ENCODE measurements around the gene RSRC1. TPM values are rescaled to one million over a fixed set of nuclear protein-coding genes. Genes with fewer than 3 reads are reported as not detected.

Gene RSRC1
- total and polyA plus RNA-seq, 3 experiments from 2014 or later: 32.9 to 43.3 (median 35.4) TPM

DNA sequence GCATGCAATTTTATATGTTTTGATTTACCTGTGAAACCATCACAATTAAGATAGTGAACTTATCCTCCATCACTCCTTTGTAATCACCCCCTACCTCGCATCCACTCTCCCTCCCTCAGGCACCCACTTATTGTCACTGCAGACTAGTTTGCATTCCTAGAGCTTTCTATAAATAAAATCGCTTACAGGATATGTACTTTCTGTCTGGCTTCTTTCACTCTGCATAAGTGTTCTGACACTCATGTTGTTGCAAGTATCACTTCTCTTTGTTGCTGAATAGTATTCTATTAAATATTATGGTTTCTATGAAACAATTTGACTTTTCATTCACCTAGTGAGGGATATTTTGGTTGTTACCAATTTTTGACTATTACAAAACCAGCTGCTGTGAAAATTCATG is 139.3 kb downstream of the RSRC1 start:
- Mint-ChIP-seq H3K27ac (no peak overlapping the region), H3K36me3 (peaks cover 28 to 91% (median 56%) of the 10 kb centered on the region in 3 donors)
- CTCF ChIA-PET: no interaction called here

DNA sequence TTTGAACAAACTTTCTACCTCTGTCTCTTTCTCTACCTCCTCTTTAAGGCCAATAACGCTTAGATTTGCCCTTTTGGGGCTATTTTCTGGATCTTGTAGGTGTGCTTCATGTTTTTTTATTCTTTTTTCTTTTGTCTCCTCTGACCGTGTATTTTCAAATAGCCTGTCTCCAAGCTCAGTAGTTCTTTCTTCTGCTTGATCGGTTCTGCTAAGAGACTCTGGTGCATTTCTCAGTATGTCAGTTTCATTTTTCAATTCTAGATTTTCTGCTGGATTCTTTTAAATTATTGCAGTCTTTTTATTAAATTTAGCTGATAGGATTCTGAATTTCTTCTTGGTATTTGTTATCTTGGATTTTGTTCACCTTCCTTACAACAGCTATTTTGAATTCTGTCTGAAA is 148.7 kb downstream of the RSRC1 start:
- Mint-ChIP-seq H3K36me3 (peaks cover 31 to 82% (median 40%) of the 10 kb centered on the region in 3 donors), H3K9me3 (peaks cover 17 to 75% (median 22%) of the 10 kb centered on the region in 5 donors), H3K27ac (no peak overlapping the region), H3K4me3 (no peak overlapping the region), H3K27me3 (no peaks in the 10 kb centered on the region), H3K4me1 (peaks cover 5 to 21% (median 9%) of the 10 kb centered on the region in 3 donors)
- no peak for DNase-seq
- H3K27ac ChIP-seq (ENCODE audit: low read depth, low read length): no peak overlapping the region
- H3K27me3 ChIP-seq (ENCODE audit: insufficient read depth, low read length, poor library complexity, severe bottlenecking): no peaks in the 10 kb centered on the region
- no peaks in the 10 kb centered on the region for H3K36me3 ChIP-seq (ENCODE audit: insufficient read depth, low read length)
- no peak overlapping the region for H3K4me3 ChIP-seq (ENCODE audit: low read length)
- H3K4me1 ChIP-seq (ENCODE audit: insufficient read depth, low read length): no peaks in the 10 kb centered on the region
- no peaks in the 10 kb centered on the region for H3K9me3 ChIP-seq (ENCODE audit: low read length)
- POLR2A ChIA-PET: no interaction called here
- CTCF ChIA-PET: no interaction called here

More for the DNA sequence above, 139.3 kb downstream of the RSRC1 start:
- Histone ChIP-seq H3K4me3 (ENCODE audit: low read length) (no peak overlapping the region), H3K9me3 (ENCODE audit: low read length) (no peaks in the 10 kb centered on the region), H3K4me1 (ENCODE audit: insufficient read depth, low read length) (no peaks in the 10 kb centered on the region), H3K27ac (ENCODE audit: low read depth, low read length) (no peak overlapping the region), H3K36me3 (ENCODE audit: insufficient read depth, low read length) (no peaks in the 10 kb centered on the region), H3K27me3 (ENCODE audit: insufficient read depth, low read length, poor library complexity, severe bottlenecking) (no peaks in the 10 kb centered on the region)
- H3K27me3 Mint-ChIP-seq: no peaks in the 10 kb centered on the region
- peaks cover 17 to 19% (median 17%) of the 10 kb centered on the region in 3 donors for H3K4me1 Mint-ChIP-seq
- no peak for DNase-seq
- no peak overlapping the region for H3K4me3 Mint-ChIP-seq
- H3K9me3 Mint-ChIP-seq: peaks cover 15 to 76% (median 48%) of the 10 kb centered on the region in 5 donors
- POLR2A ChIA-PET: no interaction called here

DNA sequence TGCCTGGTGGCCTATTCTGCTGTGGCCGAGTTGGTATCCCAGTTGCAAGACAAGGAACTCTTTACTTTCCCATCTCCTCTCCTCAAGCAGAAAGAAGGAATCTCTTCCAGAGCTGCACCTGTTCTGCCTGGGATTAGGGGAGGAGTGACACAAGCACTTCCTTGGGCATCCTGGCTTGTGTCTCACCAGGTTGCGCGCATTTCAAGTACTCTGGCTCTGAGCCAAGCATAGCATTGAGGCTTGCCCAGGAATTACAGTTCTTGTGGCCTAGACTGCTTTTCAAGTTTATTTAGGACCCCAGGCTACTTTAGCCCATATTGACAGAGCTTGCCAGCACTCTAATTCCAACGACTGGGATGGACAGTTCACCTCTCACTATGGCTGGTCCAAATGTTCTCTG is 150.5 kb downstream of the RSRC1 start:
- Histone ChIP-seq H3K36me3 (ENCODE audit: insufficient read depth, low read length) (no peaks in the 10 kb centered on the region), H3K27ac (ENCODE audit: low read depth, low read length) (no peak overlapping the region), H3K27me3 (ENCODE audit: insufficient read depth, low read length, poor library complexity, severe bottlenecking) (no peaks in the 10 kb centered on the region), H3K4me3 (ENCODE audit: low read length) (no peak overlapping the region), H3K9me3 (ENCODE audit: low read length) (no peaks in the 10 kb centered on the region), H3K4me1 (ENCODE audit: insufficient read depth, low read length) (no peaks in the 10 kb centered on the region)
- Mint-ChIP-seq H3K9me3 (peaks cover 24 to 73% (median 29%) of the 10 kb centered on the region in 5 donors), H3K36me3 (peaks cover 32 to 84% (median 38%) of the 10 kb centered on the region in 3 donors), H3K4me3 (no peak overlapping the region), H3K4me1 (peaks cover 5 to 21% (median 9%) of the 10 kb centered on the region in 3 donors), H3K27ac (peak overlapping the region in 1 of 8 donors; percentile 43), H3K27me3 (no peaks in the 10 kb centered on the region)
- no peak for DNase-seq
- POLR2A ChIA-PET: no interaction called here
- CTCF ChIA-PET: interaction anchor here (0.9 kb wide), 1 partner anchor 10 kb away, joined by 3 read pairs; no protein-coding TSS in a partner anchor

DNA sequence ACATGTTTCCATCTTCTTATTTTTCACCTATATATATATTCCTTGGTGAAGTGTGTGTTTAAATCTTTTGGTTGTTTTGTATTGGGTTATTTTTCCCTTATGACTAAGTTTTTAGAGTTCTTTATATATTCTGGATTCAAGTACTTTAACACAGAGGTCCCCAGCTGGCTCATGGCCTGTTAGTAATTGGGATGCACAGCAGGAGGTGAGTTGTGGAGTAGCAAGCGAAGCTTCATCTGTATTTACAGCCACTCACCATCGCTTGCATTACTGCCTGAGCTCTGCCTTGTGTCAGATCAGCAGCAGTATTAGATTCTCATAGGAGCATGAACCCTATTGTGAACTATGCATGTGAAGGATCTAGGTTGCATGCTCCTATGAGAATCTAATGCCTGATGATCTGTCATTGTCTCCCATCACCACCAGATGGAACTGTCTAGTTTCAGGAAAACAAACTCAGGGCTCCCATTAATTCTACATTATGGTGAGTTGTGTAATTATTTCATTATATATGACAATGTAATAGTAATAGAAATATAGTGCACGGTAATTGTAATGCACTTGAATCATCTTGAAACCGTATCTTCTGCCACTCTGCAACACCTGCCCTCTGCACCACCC is 151.6 kb downstream of the RSRC1 start:
- ChIA-PET POLR2A (no interaction called here), CTCF (no interaction called here)
- H3K36me3 Mint-ChIP-seq: peaks cover 26 to 84% (median 36%) of the 10 kb centered on the region in 3 donors
- Histone ChIP-seq H3K27ac (ENCODE audit: low read depth, low read length) (no peak overlapping the region), H3K9me3 (ENCODE audit: low read length) (no peaks in the 10 kb centered on the region), H3K27me3 (ENCODE audit: insufficient read depth, low read length, poor library complexity, severe bottlenecking) (no peaks in the 10 kb centered on the region), H3K4me1 (ENCODE audit: insufficient read depth, low read length) (no peaks in the 10 kb centered on the region), H3K36me3 (ENCODE audit: insufficient read depth, low read length) (no peaks in the 10 kb centered on the region), H3K4me3 (ENCODE audit: low read length) (no peak overlapping the region)
- H3K9me3 Mint-ChIP-seq: peaks cover 24 to 73% (median 31%) of the 10 kb centered on the region in 5 donors
- no peak for DNase-seq
- H3K4me3 Mint-ChIP-seq: no peak overlapping the region
- no peaks in the 10 kb centered on the region for H3K27me3 Mint-ChIP-seq
- peaks cover 5 to 21% (median 7%) of the 10 kb centered on the region in 3 donors for H3K4me1 Mint-ChIP-seq
- H3K27ac Mint-ChIP-seq: no peak overlapping the region

DNA sequence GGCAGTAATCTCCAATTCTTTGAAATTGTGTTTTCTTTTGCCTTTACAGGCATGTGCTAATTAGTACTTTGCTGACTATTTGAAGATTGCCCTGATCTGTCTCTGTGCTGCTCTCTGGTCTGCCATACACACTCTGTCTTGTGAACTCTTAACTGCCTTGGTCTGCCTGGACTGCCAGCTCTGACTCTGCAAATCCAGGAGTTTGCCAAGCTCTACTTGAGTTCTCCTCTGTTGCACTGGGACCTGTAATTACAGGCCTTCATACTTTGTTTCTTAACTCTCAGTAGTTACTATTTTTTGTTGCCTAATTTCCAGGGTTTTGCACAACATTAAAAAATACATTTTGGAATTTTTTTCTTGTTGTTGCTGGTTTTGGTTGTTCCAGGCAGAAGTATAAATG is 155.0 kb downstream of the RSRC1 start:
- Mint-ChIP-seq H3K4me1 (peaks cover 4 to 9% (median 5%) of the 10 kb centered on the region in 3 donors), H3K27ac (no peak overlapping the region), H3K27me3 (no peaks in the 10 kb centered on the region), H3K4me3 (no peak overlapping the region), H3K9me3 (peaks cover 38 to 72% (median 41%) of the 10 kb centered on the region in 5 donors), H3K36me3 (peaks cover 29 to 84% (median 39%) of the 10 kb centered on the region in 3 donors)
- ChIA-PET CTCF (no interaction called here), POLR2A (no interaction called here)
- Histone ChIP-seq H3K36me3 (ENCODE audit: insufficient read depth, low read length) (no peaks in the 10 kb centered on the region), H3K4me3 (ENCODE audit: low read length) (no peak overlapping the region), H3K9me3 (ENCODE audit: low read length) (peaks cover 8% of the 10 kb centered on the region), H3K27me3 (ENCODE audit: insufficient read depth, low read length, poor library complexity, severe bottlenecking) (no peaks in the 10 kb centered on the region), H3K27ac (ENCODE audit: low read depth, low read length) (no peak overlapping the region), H3K4me1 (ENCODE audit: insufficient read depth, low read length) (no peaks in the 10 kb centered on the region)
- no peak for DNase-seq

DNA sequence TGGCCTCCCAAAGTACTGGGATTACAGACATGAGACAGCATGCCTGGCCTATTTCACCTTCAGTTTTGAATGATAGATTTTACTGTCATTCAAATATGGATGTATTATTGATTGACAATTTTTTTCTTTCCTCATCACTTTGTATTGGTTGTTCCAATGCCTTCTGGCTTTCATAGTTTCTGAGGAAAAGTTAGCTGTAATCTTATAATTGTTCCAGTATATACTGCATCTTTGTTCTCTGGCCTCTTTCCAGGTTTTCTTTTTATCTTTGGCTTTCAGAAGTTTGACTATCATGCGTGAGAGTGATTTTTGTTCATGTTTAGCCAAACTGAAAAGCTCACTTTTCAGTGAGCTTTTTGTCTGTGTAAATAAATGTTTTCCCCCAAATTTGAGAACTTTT is 157.1 kb downstream of the RSRC1 start:
- H3K9me3 ChIP-seq (ENCODE audit: low read length): peaks cover 8% of the 10 kb centered on the region
- DNase-seq: no peak
- H3K4me1 ChIP-seq (ENCODE audit: insufficient read depth, low read length): no peaks in the 10 kb centered on the region
- H3K4me1 Mint-ChIP-seq: peaks cover 0 to 2% (median 0%) of the 10 kb centered on the region in 3 donors
- H3K36me3 ChIP-seq (ENCODE audit: insufficient read depth, low read length): no peaks in the 10 kb centered on the region
- H3K27me3 ChIP-seq (ENCODE audit: insufficient read depth, low read length, poor library complexity, severe bottlenecking): no peaks in the 10 kb centered on the region
- H3K36me3 Mint-ChIP-seq: peaks cover 20 to 80% (median 38%) of the 10 kb centered on the region in 3 donors
- H3K27me3 Mint-ChIP-seq: no peaks in the 10 kb centered on the region
- ChIA-PET POLR2A (no interaction called here), CTCF (no interaction called here)
- H3K4me3 Mint-ChIP-seq: no peak overlapping the region
- no peak overlapping the region for H3K27ac ChIP-seq (ENCODE audit: low read depth, low read length)
- no peak overlapping the region for H3K4me3 ChIP-seq (ENCODE audit: low read length)
- H3K27ac Mint-ChIP-seq: no peak overlapping the region
- peaks cover 38 to 64% (median 42%) of the 10 kb centered on the region in 5 donors for H3K9me3 Mint-ChIP-seq

DNA sequence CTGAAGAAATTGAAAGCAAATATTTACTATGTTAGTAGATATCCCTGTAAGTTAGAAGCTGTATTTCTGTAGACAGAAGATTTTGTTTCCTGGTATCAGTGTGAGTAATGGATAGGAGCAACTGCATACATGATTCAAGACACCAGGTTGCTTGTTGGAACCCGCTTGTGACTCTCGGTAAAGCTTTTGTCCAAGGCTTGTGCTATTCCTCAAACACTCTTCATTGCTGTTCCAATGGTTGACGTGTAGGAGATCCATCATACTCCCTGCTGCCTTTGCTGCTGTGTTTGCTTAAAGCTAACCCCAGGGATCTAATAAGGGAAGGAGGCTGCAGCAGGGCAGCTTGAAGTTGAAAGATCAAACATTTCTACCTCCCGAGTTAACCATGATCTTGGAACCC is 160.1 kb downstream of the RSRC1 start:
- POLR2A ChIA-PET: no interaction called here
- no peaks in the 10 kb centered on the region for H3K4me1 ChIP-seq (ENCODE audit: insufficient read depth, low read length)
- no peak overlapping the region for H3K4me3 ChIP-seq (ENCODE audit: low read length)
- no peak for DNase-seq
- no peak overlapping the region for H3K27ac Mint-ChIP-seq
- peaks cover 23 to 79% (median 45%) of the 10 kb centered on the region in 3 donors for H3K36me3 Mint-ChIP-seq
- CTCF ChIA-PET: interaction anchor here (1.0 kb wide), 1 partner anchor 10 kb away, joined by 3 read pairs; no protein-coding TSS in a partner anchor
- H3K27me3 Mint-ChIP-seq: no peaks in the 10 kb centered on the region
- no peaks in the 10 kb centered on the region for H3K36me3 ChIP-seq (ENCODE audit: insufficient read depth, low read length)
- peaks cover 29 to 45% (median 32%) of the 10 kb centered on the region in 5 donors for H3K9me3 Mint-ChIP-seq
- H3K27ac ChIP-seq (ENCODE audit: low read depth, low read length): no peak overlapping the region
- peaks cover 8% of the 10 kb centered on the region for H3K9me3 ChIP-seq (ENCODE audit: low read length)
- no peaks in the 10 kb centered on the region for H3K27me3 ChIP-seq (ENCODE audit: insufficient read depth, low read length, poor library complexity, severe bottlenecking)
- H3K4me1 Mint-ChIP-seq: no peaks in the 10 kb centered on the region
- H3K4me3 Mint-ChIP-seq: no peak overlapping the region

DNA sequence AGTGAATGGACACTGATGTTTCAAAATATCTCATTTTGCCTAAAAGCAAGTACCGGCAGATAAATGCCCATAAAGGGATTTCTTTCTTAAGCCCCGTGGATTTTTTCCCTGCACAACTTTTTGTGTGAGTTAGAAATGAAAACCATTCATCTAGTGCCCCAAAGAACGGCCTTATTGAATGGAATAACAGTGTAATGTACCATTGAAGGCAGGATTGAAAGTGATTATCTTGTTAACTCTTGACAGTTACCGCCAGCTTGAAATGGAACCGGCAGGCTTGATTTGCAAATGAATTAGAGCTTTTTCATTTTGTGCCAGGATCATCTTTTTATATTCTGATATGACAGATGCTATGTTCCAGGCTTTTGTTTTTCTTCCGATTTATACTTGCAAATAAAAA is 162.2 kb downstream of the RSRC1 start:
- peaks cover 13 to 32% (median 15%) of the 10 kb centered on the region in 5 donors for H3K9me3 Mint-ChIP-seq
- POLR2A ChIA-PET: interaction anchor here (0.6 kb wide), 1 partner anchor 82 kb away, joined by 3 read pairs; no protein-coding TSS in a partner anchor

More for the DNA sequence above, 162.2 kb downstream of the RSRC1 start:
- Histone ChIP-seq H3K4me3 (ENCODE audit: low read length) (no peak overlapping the region), H3K9me3 (ENCODE audit: low read length) (peaks cover 2% of the 10 kb centered on the region), H3K4me1 (ENCODE audit: insufficient read depth, low read length) (no peaks in the 10 kb centered on the region), H3K27me3 (ENCODE audit: insufficient read depth, low read length, poor library complexity, severe bottlenecking) (no peaks in the 10 kb centered on the region), H3K27ac (ENCODE audit: low read depth, low read length) (no peak overlapping the region), H3K36me3 (ENCODE audit: insufficient read depth, low read length) (no peaks in the 10 kb centered on the region)
- Mint-ChIP-seq H3K27me3 (no peaks in the 10 kb centered on the region), H3K27ac (no peak overlapping the region), H3K4me3 (no peak overlapping the region), H3K36me3 (peaks cover 20 to 73% (median 42%) of the 10 kb centered on the region in 3 donors), H3K4me1 (no peaks in the 10 kb centered on the region)
- DNase-seq: no peak
- CTCF ChIA-PET: no interaction called here
